Measurements from ENCODE around the gene MTUS2. TPM values are rescaled to one million over a fixed set of nuclear protein-coding genes. Genes with fewer than 3 reads are reported as not detected.

Gene MTUS2
- total and polyA plus RNA-seq, 2 experiments from 2014 or later, result 0.27 to 0.38 TPM

DNA sequence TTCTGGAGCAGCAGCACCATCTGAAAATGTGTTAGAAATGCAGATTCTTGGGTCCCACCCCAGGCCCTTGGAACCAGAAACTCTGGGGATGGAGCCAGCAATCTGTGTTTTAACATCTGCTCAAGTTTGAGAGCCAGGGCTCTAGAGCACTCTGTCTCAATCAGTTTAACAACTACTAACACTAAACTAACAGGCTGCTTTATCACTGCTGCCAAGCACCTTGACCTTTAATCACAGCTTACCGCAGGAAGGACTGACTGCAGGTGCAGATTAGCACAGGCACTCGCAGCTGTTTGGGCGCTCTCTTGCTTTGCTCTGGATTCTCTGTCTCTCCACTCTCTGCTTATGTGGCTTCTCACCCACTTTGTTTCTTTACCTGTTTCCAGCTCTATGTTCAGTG lies 163.5 kb downstream of the MTUS2 start:
- H3K4me1 Mint-ChIP-seq, result 0 out of 3 replicates have a peak, but pooled peaks cover 3% of the 10 kb centered on the region
- Histone ChIP-seq H3K4me2 (no peak overlapping the region), H3K27ac (ENCODE audit: low read depth) (no peak overlapping the region), H3K4me3 (no peak overlapping the region), H4K20me1 (replicated peaks; ENCODE audit: insufficient read depth) (no peaks in the 10 kb centered on the region), H3F3A (replicated peaks; ENCODE audit: low read depth) (no peaks in the 10 kb centered on the region), H3K4me1 (ENCODE audit: insufficient read depth) (no peaks in the 10 kb centered on the region), H3K36me3 (ENCODE audit: insufficient read depth) (no peaks in the 10 kb centered on the region), H2AFZ (peak overlapping the region; percentile 73), H3K27me3 (ENCODE audit: insufficient read depth) (no peaks in the 10 kb centered on the region), H3K9me2 (ENCODE audit: insufficient read depth) (no peaks in the 10 kb centered on the region), H3K79me2 (replicated peaks; ENCODE audit: insufficient read depth) (no peaks in the 10 kb centered on the region)
- TF ChIP-seq, protein P1, sequence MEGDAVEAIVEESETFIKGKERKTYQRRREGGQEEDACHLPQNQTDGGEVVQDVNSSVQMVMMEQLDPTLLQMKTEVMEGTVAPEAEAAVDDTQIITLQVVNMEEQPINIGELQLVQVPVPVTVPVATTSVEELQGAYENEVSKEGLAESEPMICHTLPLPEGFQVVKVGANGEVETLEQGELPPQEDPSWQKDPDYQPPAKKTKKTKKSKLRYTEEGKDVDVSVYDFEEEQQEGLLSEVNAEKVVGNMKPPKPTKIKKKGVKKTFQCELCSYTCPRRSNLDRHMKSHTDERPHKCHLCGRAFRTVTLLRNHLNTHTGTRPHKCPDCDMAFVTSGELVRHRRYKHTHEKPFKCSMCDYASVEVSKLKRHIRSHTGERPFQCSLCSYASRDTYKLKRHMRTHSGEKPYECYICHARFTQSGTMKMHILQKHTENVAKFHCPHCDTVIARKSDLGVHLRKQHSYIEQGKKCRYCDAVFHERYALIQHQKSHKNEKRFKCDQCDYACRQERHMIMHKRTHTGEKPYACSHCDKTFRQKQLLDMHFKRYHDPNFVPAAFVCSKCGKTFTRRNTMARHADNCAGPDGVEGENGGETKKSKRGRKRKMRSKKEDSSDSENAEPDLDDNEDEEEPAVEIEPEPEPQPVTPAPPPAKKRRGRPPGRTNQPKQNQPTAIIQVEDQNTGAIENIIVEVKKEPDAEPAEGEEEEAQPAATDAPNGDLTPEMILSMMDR (conservative IDR thresholded peaks at IDR 0.05; ENCODE audit: low read depth in 2 of 2), result no peak
- TF ChIP-seq POLR2AphosphoS5 (IDR thresholded peaks at IDR 0.05; ENCODE audit: low read depth) (no peak), NANOG (IDR thresholded peaks at IDR 0.05; ENCODE audit: borderline replicate concordance) (no peak), JUNB (IDR thresholded peaks at IDR 0.05; ENCODE audit: unreplicated experiment) (no peak), ZNF114 (CRISPR knock-in tag; IDR thresholded peaks at IDR 0.05) (no peak), CREB1 (CRISPR knock-in tag; IDR thresholded peaks at IDR 0.05; ENCODE audit: low read depth) (no peak), EZH2phosphoT487 (IDR thresholded peaks at IDR 0.05; ENCODE audit: unreplicated experiment) (no peak), ZNF331 (CRISPR knock-in tag; IDR thresholded peaks at IDR 0.05; ENCODE audit: low read depth) (no peak), STAT1 (IDR thresholded peaks at IDR 0.05; ENCODE audit: unreplicated experiment) (no peak), ZNF462 (CRISPR knock-in tag; IDR thresholded peaks at IDR 0.05) (no peak), EZH2 (IDR thresholded peaks at IDR 0.05; ENCODE audit: low read depth, unreplicated experiment) (no peak)
- TF ChIP-seq, protein P2, sequence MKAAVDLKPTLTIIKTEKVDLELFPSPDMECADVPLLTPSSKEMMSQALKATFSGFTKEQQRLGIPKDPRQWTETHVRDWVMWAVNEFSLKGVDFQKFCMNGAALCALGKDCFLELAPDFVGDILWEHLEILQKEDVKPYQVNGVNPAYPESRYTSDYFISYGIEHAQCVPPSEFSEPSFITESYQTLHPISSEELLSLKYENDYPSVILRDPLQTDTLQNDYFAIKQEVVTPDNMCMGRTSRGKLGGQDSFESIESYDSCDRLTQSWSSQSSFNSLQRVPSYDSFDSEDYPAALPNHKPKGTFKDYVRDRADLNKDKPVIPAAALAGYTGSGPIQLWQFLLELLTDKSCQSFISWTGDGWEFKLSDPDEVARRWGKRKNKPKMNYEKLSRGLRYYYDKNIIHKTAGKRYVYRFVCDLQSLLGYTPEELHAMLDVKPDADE (IDR thresholded peaks at IDR 0.05), result no peak
- TF ChIP-seq, protein P3, sequence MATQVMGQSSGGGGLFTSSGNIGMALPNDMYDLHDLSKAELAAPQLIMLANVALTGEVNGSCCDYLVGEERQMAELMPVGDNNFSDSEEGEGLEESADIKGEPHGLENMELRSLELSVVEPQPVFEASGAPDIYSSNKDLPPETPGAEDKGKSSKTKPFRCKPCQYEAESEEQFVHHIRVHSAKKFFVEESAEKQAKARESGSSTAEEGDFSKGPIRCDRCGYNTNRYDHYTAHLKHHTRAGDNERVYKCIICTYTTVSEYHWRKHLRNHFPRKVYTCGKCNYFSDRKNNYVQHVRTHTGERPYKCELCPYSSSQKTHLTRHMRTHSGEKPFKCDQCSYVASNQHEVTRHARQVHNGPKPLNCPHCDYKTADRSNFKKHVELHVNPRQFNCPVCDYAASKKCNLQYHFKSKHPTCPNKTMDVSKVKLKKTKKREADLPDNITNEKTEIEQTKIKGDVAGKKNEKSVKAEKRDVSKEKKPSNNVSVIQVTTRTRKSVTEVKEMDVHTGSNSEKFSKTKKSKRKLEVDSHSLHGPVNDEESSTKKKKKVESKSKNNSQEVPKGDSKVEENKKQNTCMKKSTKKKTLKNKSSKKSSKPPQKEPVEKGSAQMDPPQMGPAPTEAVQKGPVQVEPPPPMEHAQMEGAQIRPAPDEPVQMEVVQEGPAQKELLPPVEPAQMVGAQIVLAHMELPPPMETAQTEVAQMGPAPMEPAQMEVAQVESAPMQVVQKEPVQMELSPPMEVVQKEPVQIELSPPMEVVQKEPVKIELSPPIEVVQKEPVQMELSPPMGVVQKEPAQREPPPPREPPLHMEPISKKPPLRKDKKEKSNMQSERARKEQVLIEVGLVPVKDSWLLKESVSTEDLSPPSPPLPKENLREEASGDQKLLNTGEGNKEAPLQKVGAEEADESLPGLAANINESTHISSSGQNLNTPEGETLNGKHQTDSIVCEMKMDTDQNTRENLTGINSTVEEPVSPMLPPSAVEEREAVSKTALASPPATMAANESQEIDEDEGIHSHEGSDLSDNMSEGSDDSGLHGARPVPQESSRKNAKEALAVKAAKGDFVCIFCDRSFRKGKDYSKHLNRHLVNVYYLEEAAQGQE (IDR thresholded peaks at IDR 0.05; ENCODE audit: unreplicated experiment), result no peak
- DNase-seq (ENCODE audit: low spot score), result no peak
- peak; percentile 45; the same call in 1 of the 3 replicates for ATAC-seq
- H3K36me3 Mint-ChIP-seq (ENCODE audit: low read depth), result no peaks in the 10 kb centered on the region
- H3K27me3 Mint-ChIP-seq (ENCODE audit: insufficient read depth, low read depth, poor library complexity), result peaks cover 3% of the 10 kb centered on the region
- no peak overlapping the region for H3K4me3 Mint-ChIP-seq
- H3K9me3 Mint-ChIP-seq, result no peaks in the 10 kb centered on the region
- H3K27ac Mint-ChIP-seq, result no peak overlapping the region
